B cell (primary cell): ENCODE data around the gene DLK1. TPM values are rescaled to one million over a fixed set of nuclear protein-coding genes. Genes with fewer than 3 reads are reported as not detected.

Experiments used
- ATAC-seq: fragments of 200-7000 bp; cut with Tn5 transposase; one replicate; pipeline ENCODE4 v1.10.0; 2021; ENCODE audit warnings: low read depth, mild to moderate bottlenecking, moderate number of reproducible peaks, moderate library complexity
- CTCF ChIA-PET: fragments of 350-600 bp; sonication (Branson Sonifier 250); formaldehyde crosslinking; loops from one replicate; lab custom pipeline; 2021; ENCODE audit warnings: antibody characterized with exemption, inconsistent platforms; lab: Charles Lee
- POLR2A ChIA-PET: fragments of 350-600 bp; sonication (Branson Sonifier 250); formaldehyde crosslinking; loops from one replicate; lab custom pipeline; 2021; ENCODE audit warnings: antibody characterized with exemption; lab: Charles Lee
- DNase-seq: peaks from one replicate; pipeline ENCODE4 v3.0.0; 2013
- H2AFZ ChIP-seq: 2 replicates; pipeline ENCODE4 v1.6.1; 2012; ENCODE audit warnings: mild to moderate bottlenecking, low read depth, low read length; ENCODE audit not compliant: insufficient read depth, poor library complexity, severe bottlenecking
- H3K27ac ChIP-seq, 2 donors: 1 replicate in 1 of 2; 2 replicates in 1 of 2; pipeline ENCODE4 v1.5.1; 2012 to 2013; ENCODE audit warnings: low read length in 2 of 2, mild to moderate bottlenecking in 2 of 2, moderate library complexity in 1 of 2
- H3K27me3 ChIP-seq, 4 experiments: fragments of 200-600 bp in 1 of 4; sonication (generic) in 1 of 4; replicated peaks in 1 of 4; 1 replicate in 2 of 4; 2 replicates in 2 of 4; pipeline versions ENCODE4 v1.6.1 to v1.7.0; 2013 to 2016; ENCODE audit warnings: low read length in 3 of 4, mild to moderate bottlenecking in 2 of 4, mixed read lengths in 1 of 4, moderate library complexity in 1 of 4; ENCODE audit not compliant: insufficient read depth in 4 of 4, control insufficient read depth in 3 of 4; ENCODE audit errors: control extremely low read depth in 1 of 4
- H3K36me3 ChIP-seq, 2 experiments: replicated peaks in 1 of 2; 1 replicate in 1 of 2; 2 replicates in 1 of 2; pipeline versions ENCODE4 v1.6.1 to v1.7.1; 2013; ENCODE audit warnings: low read length in 1 of 2; ENCODE audit not compliant: insufficient read depth in 2 of 2, control insufficient read depth in 1 of 2; ENCODE audit errors: control extremely low read depth in 1 of 2, extremely low read depth in 1 of 2
- H3K4me1 ChIP-seq, 2 donors: fragments of 200-600 bp in 1 of 2; sonication (generic) in 1 of 2; 1 replicate in 1 of 2; 2 replicates in 1 of 2; pipeline versions ENCODE4 v1.5.1 to v1.6.1; 2013 to 2017; ENCODE audit warnings: low read length in 2 of 2; ENCODE audit not compliant: control insufficient read depth in 2 of 2, insufficient read depth in 2 of 2
- H3K4me2 ChIP-seq: replicated peaks from 2 replicates; pipeline ENCODE3; 2012; ENCODE audit warnings: mild to moderate bottlenecking, low read depth, low read length; ENCODE audit not compliant: poor library complexity, severe bottlenecking
- H3K4me3 ChIP-seq, 5 experiments: fragments of 200-600 bp in 1 of 5; sonication (generic) in 1 of 5; 1 replicate in 3 of 5; 2 replicates in 2 of 5; pipeline versions ENCODE4 v1.5.1 to v1.7.0; 2011 to 2016; ENCODE audit warnings: low read length in 4 of 5, mild to moderate bottlenecking in 4 of 5, low read depth in 2 of 5, control low read depth in 1 of 5, moderate library complexity in 1 of 5; ENCODE audit not compliant: insufficient read depth in 1 of 5; ENCODE audit errors: control extremely low read depth in 1 of 5, extremely low read depth in 1 of 5
- H3K79me2 ChIP-seq: fragments of 200-600 bp; sonication (generic); one replicate; pipeline ENCODE4 v1.6.0; 2016; ENCODE audit warnings: low read length; ENCODE audit not compliant: control insufficient read depth, insufficient read depth
- H3K9ac ChIP-seq: fragments of 200-600 bp; sonication (generic); 2 replicates; pipeline ENCODE4 v1.6.1; 2017; ENCODE audit warnings: mild to moderate bottlenecking, low read length, moderate library complexity
- H3K9me3 ChIP-seq, 3 donors: one replicate each; pipeline versions ENCODE4 v1.6.1 to v1.7.1; 2013; ENCODE audit warnings: low read length in 2 of 3; ENCODE audit not compliant: control insufficient read depth in 2 of 3, insufficient read depth in 1 of 3; ENCODE audit errors: control extremely low read depth in 1 of 3
- H4K20me1 ChIP-seq: 2 replicates; pipeline ENCODE4 v1.6.0; 2012; ENCODE audit warnings: mild to moderate bottlenecking, low read length; ENCODE audit not compliant: insufficient read depth, control insufficient read depth, poor library complexity, severe bottlenecking
- H3K27ac Mint-ChIP-seq: one replicate; pipeline ENCODE4 v1.8.0; 2021; ENCODE audit warnings: mixed read lengths
- H3K27me3 Mint-ChIP-seq: one replicate; pipeline ENCODE4 v1.8.0; 2021; ENCODE audit warnings: mixed read lengths
- H3K4me1 Mint-ChIP-seq: one replicate; pipeline ENCODE4 v1.8.0; 2021; ENCODE audit warnings: mixed read lengths
- H3K4me3 Mint-ChIP-seq: one replicate; pipeline ENCODE4 v1.8.0; 2021; ENCODE audit warnings: mixed read lengths
- H3K9me3 Mint-ChIP-seq: one replicate; pipeline ENCODE4 v1.8.0; 2022; ENCODE audit warnings: mixed read lengths; ENCODE audit not compliant: insufficient read depth
- EZH2 ChIP-seq: IDR thresholded peaks from 2 replicates; pipeline ENCODE4 v1.6.1; 2012; ENCODE audit warnings: borderline replicate concordance, low read depth, mild to moderate bottlenecking, moderate library complexity, low read length; ENCODE audit not compliant: insufficient read depth, poor library complexity, severe bottlenecking
- WGBS: methylation state at CpG from one replicate; pipeline ENCODE4 v1.1.5; 2013; ENCODE audit warnings: missing lambda C conversion rate; ENCODE audit not compliant: insufficient coverage; 5-methylcytosine and 5-hydroxymethylcytosine counted together
- intact Hi-C: fragments of 100-400 bp; cut with micrococcal nuclease; formaldehyde crosslinking; loops from one replicate; pipeline ENCODE4 v1.10.0; 2022
- polyA plus RNA-seq: library from polyadenylated mRNA; depleted of rRNA; stranded (reverse); fragments of >200 nt; gene quantifications from 2 replicates; pipeline ENCODE4 v1.2.3, GENCODE V29; 2012
- total RNA-seq, 2 donors: library from RNA; stranded (reverse); fragments of 120-200 nt in 1 of 2; gene quantifications; 1 replicate in 1 of 2; 2 replicates in 1 of 2; pipeline versions ENCODE4 v1.2.3 to v1.2.4, GENCODE V29; 2013 to 2022
- TF ChIP-seq, protein P1 (sequence below): fragments of 200-600 bp; IDR thresholded peaks from one replicate; pipeline ENCODE4 v1.8.0; 2022; ENCODE audit warnings: antibody characterized with exemption, mild to moderate bottlenecking

DLK1 gene
- total and polyA plus RNA-seq, 2 donors (not counting 1 experiment from before 2014, with no cell fraction given), result not detected

DNA sequence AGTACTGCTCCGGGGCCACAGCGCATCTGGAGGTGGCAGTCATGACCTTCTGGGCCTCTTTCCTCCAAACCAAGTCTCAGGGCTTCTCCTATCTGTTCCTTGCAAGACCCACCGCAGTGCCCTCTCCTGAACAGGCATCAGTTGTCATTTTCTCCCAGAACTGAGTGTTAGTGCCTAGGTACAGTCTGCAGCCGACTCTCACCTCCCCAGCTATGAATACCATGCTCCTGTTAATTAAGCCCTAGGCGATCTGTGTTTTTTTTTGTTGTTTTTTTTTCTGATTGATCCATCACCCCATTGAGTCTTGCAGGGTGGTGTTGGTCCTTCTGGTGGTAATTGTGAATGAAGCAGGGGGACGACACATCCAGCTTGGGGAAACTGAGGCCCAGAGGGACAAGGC is 47.5 kb upstream of the DLK1 start:
- no peaks in the 10 kb centered on the region for H3K9me3 Mint-ChIP-seq
- WGBS, result 92% methylated on average over 5 of the region's 6 CpGs
- Histone ChIP-seq H3K4me3 (no peak overlapping the region), H3K9ac (no peak overlapping the region), H3K4me2 (no peak overlapping the region), H4K20me1 (no peaks in the 10 kb centered on the region), H3K79me2 (no peaks in the 10 kb centered on the region), H3K27me3 (no peaks in the 10 kb centered on the region), H3K27ac (no peak overlapping the region), H3K9me3 (peaks cover 0 to 9% (median 0%) of the 10 kb centered on the region in 3 donors), H3K36me3 (no peaks in the 10 kb centered on the region), H2AFZ (no peak overlapping the region), H3K4me1 (no peaks in the 10 kb centered on the region)
- intact Hi-C loops, result no loop called here
- H3K27ac Mint-ChIP-seq, result no peak overlapping the region
- H3K4me1 Mint-ChIP-seq, result no peaks in the 10 kb centered on the region
- POLR2A ChIA-PET, result no interaction called here
- CTCF ChIA-PET, result no interaction called here
- ATAC-seq, result no peak
- DNase-seq, result no peak
- TF ChIP-seq, protein P1, sequence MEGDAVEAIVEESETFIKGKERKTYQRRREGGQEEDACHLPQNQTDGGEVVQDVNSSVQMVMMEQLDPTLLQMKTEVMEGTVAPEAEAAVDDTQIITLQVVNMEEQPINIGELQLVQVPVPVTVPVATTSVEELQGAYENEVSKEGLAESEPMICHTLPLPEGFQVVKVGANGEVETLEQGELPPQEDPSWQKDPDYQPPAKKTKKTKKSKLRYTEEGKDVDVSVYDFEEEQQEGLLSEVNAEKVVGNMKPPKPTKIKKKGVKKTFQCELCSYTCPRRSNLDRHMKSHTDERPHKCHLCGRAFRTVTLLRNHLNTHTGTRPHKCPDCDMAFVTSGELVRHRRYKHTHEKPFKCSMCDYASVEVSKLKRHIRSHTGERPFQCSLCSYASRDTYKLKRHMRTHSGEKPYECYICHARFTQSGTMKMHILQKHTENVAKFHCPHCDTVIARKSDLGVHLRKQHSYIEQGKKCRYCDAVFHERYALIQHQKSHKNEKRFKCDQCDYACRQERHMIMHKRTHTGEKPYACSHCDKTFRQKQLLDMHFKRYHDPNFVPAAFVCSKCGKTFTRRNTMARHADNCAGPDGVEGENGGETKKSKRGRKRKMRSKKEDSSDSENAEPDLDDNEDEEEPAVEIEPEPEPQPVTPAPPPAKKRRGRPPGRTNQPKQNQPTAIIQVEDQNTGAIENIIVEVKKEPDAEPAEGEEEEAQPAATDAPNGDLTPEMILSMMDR, result no peak
- TF ChIP-seq EZH2, result no peak
- H3K4me3 Mint-ChIP-seq, result no peak overlapping the region
- peaks cover 7% of the 10 kb centered on the region for H3K27me3 Mint-ChIP-seq

DNA sequence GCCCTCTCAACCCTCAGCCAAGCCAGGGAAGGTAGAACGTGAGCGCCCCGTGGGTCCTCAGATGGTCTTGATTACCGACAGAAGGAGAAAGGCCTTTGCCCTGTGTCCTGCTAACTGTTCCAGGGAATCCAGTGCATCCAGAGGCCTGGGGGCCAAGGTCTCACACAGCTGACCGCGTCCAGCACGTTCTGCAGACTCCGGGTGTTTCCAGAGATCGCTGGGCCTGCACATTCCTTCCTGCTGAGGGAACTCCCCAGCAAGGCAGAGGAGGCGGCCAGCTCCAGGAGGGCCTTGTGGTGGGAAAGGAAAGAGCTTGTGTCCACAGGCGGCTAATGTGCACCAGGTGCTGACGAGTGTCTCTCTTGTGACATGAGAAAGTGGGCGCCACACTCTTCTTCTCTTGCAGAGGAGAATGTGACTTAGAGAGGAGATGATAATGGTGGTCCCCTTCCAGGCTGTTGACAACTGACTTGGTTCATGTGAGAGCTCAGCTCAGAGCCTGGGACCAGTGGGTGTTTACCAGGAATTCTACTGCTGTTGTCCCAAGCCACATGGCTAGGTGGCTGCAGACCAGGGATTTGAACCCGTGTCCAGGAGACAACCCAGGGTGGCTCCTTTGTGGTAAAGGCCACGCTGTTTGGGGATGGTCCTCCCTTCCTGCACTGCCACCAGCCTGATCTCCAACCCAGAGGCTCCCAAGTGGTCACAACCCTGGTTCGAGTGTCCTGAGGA is 46.8 kb upstream of the DLK1 start:
- no peaks in the 10 kb centered on the region for H3K4me1 Mint-ChIP-seq
- Histone ChIP-seq H3K36me3 (no peaks in the 10 kb centered on the region), H2AFZ (no peak overlapping the region), H3K4me3 (no peak overlapping the region), H3K4me2 (no peak overlapping the region), H3K9me3 (peaks cover 0 to 7% (median 0%) of the 10 kb centered on the region in 3 donors), H3K79me2 (no peaks in the 10 kb centered on the region), H3K27ac (no peak overlapping the region), H3K9ac (no peak overlapping the region), H3K4me1 (no peaks in the 10 kb centered on the region), H4K20me1 (no peaks in the 10 kb centered on the region), H3K27me3 (no peaks in the 10 kb centered on the region)
- H3K9me3 Mint-ChIP-seq, result no peaks in the 10 kb centered on the region
- H3K27me3 Mint-ChIP-seq, result peaks cover under 1% of the 10 kb centered on the region
- no peak overlapping the region for H3K4me3 Mint-ChIP-seq
- intact Hi-C loops, result no loop called here
- no peak overlapping the region for H3K27ac Mint-ChIP-seq
- ChIA-PET CTCF (no interaction called here), POLR2A (no interaction called here)
- no peak for TF ChIP-seq EZH2
- TF ChIP-seq, protein P1, result no peak
- DNase-seq (no peak), ATAC-seq (no peak)
- WGBS, result 94% methylated on average over 16 of the region's 16 CpGs
